Measurements from ENCODE around the gene RNF19B. TPM values are rescaled to one million over a fixed set of nuclear protein-coding genes. Genes with fewer than 3 reads are reported as not detected.
A peak's percentile ranks its signal among the peaks of the same experiment; 100 is the strongest.

RNF19B gene
- total and polyA plus RNA-seq, 2 of the 13 experiments (the other 11 are each of a cell fraction or from before 2014, with no cell fraction given): 15.3 to 22.5 TPM

DNA sequence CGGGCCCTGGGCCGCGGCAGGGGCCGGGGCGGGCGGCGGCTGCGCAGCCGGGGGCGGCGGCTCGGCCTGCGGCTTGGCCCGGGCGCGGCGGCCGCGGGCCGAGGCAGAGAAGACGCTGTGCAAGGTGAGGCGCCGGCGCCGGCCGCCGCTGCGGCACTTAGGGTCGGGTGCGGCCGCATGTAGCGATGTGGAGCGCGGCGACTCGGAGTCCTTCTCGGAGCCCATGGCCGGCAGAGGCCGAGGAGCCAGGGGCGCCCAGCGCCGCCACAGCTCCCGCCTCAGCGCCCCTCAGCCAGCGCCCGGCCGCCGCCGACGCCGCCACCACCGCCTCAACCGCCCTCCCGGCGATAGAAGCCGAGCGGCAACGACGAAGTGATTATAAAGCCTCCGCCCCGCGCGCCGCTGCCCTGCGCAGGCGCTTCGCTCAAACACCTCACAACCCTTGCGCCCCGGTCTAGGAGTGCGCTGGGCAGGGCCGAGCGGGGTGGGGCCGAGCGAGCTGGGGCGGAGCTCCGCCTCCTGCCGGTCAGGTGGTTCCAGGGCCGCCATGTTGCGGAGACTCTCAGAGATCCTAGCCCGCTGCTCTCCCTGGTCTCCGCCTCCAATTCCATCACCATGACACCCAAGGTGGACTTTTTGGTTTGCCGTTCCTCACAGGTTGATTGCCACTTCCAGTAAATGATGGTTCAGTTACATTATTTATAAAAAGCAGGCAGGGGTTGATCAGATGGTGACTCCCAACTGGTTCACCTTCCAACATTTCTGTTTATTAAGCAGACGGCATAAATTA, at the start of gene RNF19B (continued):
- TF ChIP-seq ZNF781 (CRISPR knock-in tag; IDR thresholded peaks at IDR 0.05; ENCODE audit: borderline replicate concordance, not compliant biosample characterization): no peak
- no peak for TF ChIP-seq ZNF605 (CRISPR knock-in tag; IDR thresholded peaks at IDR 0.05)
- TF ChIP-seq HDAC2 (CRISPR knock-in tag; IDR thresholded peaks at IDR 0.05): no peak
- TF ChIP-seq CREB1 (IDR thresholded peaks at IDR 0.05): no peak
- TF ChIP-seq CREB1 (CRISPR knock-in tag; IDR thresholded peaks at IDR 0.05): no peak
- TF ChIP-seq MTF2 (CRISPR knock-in tag; IDR thresholded peaks at IDR 0.05; ENCODE audit: borderline replicate concordance): 0 out of 2 replicates have a peak, but pooled peaks have one; percentile 16
- peak; percentile 79 for TF ChIP-seq GTF2F1 (IDR thresholded peaks at IDR 0.05; ENCODE audit: low read length)
- TF ChIP-seq TMF1 (CRISPR knock-in tag; IDR thresholded peaks at IDR 0.05; ENCODE audit: low read depth): peak; percentile 86
- no peak for TF ChIP-seq KDM6A (CRISPR knock-in tag; IDR thresholded peaks at IDR 0.05; ENCODE audit: low read depth)
- TF ChIP-seq, protein P1, sequence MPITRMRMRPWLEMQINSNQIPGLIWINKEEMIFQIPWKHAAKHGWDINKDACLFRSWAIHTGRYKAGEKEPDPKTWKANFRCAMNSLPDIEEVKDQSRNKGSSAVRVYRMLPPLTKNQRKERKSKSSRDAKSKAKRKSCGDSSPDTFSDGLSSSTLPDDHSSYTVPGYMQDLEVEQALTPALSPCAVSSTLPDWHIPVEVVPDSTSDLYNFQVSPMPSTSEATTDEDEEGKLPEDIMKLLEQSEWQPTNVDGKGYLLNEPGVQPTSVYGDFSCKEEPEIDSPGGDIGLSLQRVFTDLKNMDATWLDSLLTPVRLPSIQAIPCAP (CRISPR knock-in tag; IDR thresholded peaks at IDR 0.05; ENCODE audit: low read depth): no peak
- TF ChIP-seq IRX3 (CRISPR knock-in tag; IDR thresholded peaks at IDR 0.05; ENCODE audit: borderline replicate concordance, low read depth): peak; percentile 33; the same call in 1 of the 2 replicates
- TF ChIP-seq NFATC3 (CRISPR knock-in tag; IDR thresholded peaks at IDR 0.05): no peak
- TF ChIP-seq, protein P2, sequence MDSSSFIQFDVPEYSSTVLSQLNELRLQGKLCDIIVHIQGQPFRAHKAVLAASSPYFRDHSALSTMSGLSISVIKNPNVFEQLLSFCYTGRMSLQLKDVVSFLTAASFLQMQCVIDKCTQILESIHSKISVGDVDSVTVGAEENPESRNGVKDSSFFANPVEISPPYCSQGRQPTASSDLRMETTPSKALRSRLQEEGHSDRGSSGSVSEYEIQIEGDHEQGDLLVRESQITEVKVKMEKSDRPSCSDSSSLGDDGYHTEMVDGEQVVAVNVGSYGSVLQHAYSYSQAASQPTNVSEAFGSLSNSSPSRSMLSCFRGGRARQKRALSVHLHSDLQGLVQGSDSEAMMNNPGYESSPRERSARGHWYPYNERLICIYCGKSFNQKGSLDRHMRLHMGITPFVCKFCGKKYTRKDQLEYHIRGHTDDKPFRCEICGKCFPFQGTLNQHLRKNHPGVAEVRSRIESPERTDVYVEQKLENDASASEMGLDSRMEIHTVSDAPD (CRISPR knock-in tag; IDR thresholded peaks at IDR 0.05): no peak
- peak; percentile 57; the same call in 1 of the 2 replicates for TF ChIP-seq ZMYM3 (CRISPR knock-in tag; IDR thresholded peaks at IDR 0.05)
- TF ChIP-seq, protein P3, sequence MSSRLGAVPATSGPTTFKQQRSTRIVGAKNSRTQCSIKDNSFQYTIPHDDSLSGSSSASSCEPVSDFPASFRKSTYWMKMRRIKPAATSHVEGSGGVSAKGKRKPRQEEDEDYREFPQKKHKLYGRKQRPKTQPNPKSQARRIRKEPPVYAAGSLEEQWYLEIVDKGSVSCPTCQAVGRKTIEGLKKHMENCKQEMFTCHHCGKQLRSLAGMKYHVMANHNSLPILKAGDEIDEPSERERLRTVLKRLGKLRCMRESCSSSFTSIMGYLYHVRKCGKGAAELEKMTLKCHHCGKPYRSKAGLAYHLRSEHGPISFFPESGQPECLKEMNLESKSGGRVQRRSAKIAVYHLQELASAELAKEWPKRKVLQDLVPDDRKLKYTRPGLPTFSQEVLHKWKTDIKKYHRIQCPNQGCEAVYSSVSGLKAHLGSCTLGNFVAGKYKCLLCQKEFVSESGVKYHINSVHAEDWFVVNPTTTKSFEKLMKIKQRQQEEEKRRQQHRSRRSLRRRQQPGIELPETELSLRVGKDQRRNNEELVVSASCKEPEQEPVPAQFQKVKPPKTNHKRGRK (CRISPR knock-in tag; IDR thresholded peaks at IDR 0.05): no peak
- no peak for TF ChIP-seq ZNF841 (CRISPR knock-in tag; IDR thresholded peaks at IDR 0.05; ENCODE audit: borderline replicate concordance)
- TF ChIP-seq POLR2A (IDR thresholded peaks at IDR 0.05; ENCODE audit: insufficient read depth in 1 of 2, low read depth in 2 of 2, low read length in 2 of 2): peak; percentile 95 to 98
- 0 out of 2 replicates have a peak, but pooled peaks have one; percentile 52 for TF ChIP-seq KMT2A (CRISPR knock-in tag; IDR thresholded peaks at IDR 0.05)
- TF ChIP-seq ZNF329 (CRISPR knock-in tag; IDR thresholded peaks at IDR 0.05; ENCODE audit: low read depth): peak; percentile 65; the same call in 1 of the 2 replicates
- TF ChIP-seq ESRRA (CRISPR knock-in tag; IDR thresholded peaks at IDR 0.05; ENCODE audit: low read depth): no peak
- no peak for TF ChIP-seq ZC3H13 (CRISPR knock-in tag; IDR thresholded peaks at IDR 0.05)
- TF ChIP-seq NKX3-1 (CRISPR knock-in tag; IDR thresholded peaks at IDR 0.05): no peak
- no peak for TF ChIP-seq RELA (CRISPR knock-in tag; IDR thresholded peaks at IDR 0.05)
- no peak for TF ChIP-seq SMYD3 (CRISPR knock-in tag; IDR thresholded peaks at IDR 0.05)
- no peak for TF ChIP-seq ZBTB8A (CRISPR knock-in tag; IDR thresholded peaks at IDR 0.05; ENCODE audit: borderline replicate concordance, low read depth)
- no peak; the same call in 1 of the 2 replicates for TF ChIP-seq DMAP1 (CRISPR knock-in tag; IDR thresholded peaks at IDR 0.05)
- peak; percentile 50; the same call in 1 of the 2 replicates for TF ChIP-seq REL (CRISPR knock-in tag; conservative IDR thresholded peaks at IDR 0.05)
- no peak for TF ChIP-seq MAF1 (CRISPR knock-in tag; IDR thresholded peaks at IDR 0.05; ENCODE audit: borderline replicate concordance)
- TF ChIP-seq ZBTB21 (CRISPR knock-in tag; IDR thresholded peaks at IDR 0.05): no peak
- TF ChIP-seq, protein P4, sequence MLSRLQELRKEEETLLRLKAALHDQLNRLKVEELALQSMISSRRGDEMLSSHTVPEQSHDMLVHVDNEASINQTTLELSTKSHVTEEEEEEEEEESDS (CRISPR knock-in tag; IDR thresholded peaks at IDR 0.05; ENCODE audit: borderline replicate concordance): no peak
